Measurements from ENCODE around the gene NEK7.
"Not testable (repeated sequence)": the region's sequence is repeated elsewhere in the genome, so short reads cannot be mapped to it uniquely, and the experiment has no call there.

The NEK7 gene

GRCh38 chr1:198205016-198205684, 48.4 kb downstream of the NEK7 start:
- DNase-seq (ENCODE audit: low spot score), result no peak

- DNase-seq (ENCODE audit: low spot score), result no peak
These were observed 49.5 kb downstream of the NEK7 start for GRCh38 chr1:198206292-198206691.

- DNase-seq (ENCODE audit: low spot score), result no peak
These were observed 54.9 kb downstream of the NEK7 start for GRCh38 chr1:198211696-198212095.

- DNase-seq (ENCODE audit: low spot score), result no peak
These were observed 55.3 kb downstream of the NEK7 start for GRCh38 chr1:198212126-198212525.

DNA sequence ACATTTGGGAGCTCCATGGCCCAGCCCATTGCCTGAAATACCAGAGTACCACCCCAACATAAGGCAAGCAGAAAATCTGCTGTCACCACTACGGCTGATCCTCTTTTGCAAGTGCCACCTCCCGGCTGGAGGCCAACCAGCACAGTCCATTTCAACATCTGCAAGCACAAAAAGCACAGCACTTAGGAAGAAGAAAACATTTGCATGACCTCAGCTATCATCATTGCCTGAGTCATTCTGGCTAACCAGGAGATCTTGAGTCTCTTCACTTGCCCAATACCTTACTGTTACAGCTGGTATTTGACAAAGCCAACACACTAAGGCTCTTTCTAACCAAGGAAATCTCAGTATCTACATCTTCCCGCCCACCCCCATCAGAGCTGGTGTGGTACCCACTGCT, 55.9 kb downstream of the NEK7 start:
- DNase-seq (ENCODE audit: low spot score), result no peak

DNA sequence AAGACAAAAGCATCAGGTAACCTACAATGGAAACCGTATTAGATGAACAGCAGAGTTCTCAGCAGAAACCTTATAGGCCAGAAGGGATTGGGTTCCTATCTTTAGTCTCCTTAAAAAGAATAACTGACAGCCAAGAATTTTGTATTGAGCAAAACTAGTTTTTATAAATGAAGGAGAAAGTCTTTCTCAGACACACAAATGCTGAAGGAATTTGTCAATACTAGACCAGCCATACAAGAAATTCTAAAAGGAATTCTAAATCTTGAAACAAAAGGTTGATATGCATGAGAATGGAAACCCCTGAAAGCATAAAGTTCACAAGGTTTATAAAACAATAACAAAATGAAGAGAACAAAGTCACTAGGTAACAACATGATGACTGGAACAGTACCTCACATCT, 58.1 kb downstream of the NEK7 start:
- no peak for DNase-seq (ENCODE audit: low spot score)

DNA sequence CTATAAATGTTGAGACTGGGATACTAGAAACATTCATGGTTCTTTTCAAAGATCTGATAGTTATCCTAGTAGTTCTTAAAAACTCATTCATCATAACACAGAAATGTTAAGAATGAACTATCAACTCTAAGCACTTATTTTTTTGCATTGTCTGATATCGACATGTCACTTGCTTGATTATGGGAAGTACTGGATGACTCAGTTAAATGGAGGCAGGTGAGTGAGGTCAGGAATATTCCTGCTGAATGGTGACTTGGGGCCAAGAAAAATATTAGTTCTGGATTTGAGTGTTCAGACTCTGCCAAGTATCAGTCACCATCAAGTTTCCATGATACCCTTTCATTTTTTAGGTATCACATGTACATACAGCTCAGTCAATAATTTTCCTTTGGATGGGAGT, 63.6 kb downstream of the NEK7 start:
- DNase-seq (ENCODE audit: low spot score), result no peak

GRCh38 chr1:198227010-198227409, 70.2 kb downstream of the NEK7 start:
- not testable (repeated sequence) for DNase-seq (ENCODE audit: low spot score)

- DNase-seq (ENCODE audit: low spot score), result not testable (repeated sequence)
These were observed 70.7 kb downstream of the NEK7 start for GRCh38 chr1:198227454-198227853.

DNA sequence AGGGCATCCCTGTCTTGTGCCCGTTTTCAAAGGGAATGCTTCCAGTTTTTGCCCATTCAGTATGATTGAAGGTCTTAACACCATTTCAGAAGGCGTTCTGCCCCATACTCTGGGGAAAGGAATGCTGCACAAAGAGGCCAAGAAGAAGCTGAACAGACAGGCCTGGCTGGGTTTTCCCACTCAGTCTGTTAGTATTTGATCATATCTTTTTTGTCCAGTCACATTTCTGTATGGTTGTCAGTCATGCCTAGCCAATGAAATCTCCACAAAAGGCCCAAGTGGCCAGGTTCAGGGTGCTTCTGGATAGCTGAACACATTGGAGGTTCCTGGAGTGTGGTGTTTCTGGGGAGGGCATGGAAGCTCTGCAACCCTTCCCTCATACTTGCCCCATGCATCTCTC, 72.1 kb downstream of the NEK7 start:
- DNase-seq (ENCODE audit: low spot score), result no peak

DNA sequence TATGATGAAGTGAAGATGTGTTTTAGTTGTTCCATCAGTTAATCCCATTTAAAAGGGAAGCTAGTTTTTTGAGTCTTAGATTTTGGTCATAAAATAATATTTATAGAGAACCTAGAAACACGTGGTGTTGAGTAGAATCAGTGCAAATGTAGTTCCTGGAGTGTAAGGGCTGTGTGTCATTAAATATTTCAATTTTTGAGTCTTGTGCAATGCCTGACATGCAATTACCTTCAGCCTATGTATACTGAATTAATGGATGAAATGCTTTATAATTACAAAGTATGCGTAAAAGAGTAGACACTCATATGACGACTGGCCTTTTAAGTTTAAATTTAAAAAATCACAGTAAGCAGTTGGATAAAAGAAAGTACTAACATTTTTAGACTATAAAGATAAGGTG, 75.0 kb downstream of the NEK7 start:
- DNase-seq (ENCODE audit: low spot score), result no peak

GRCh38 chr1:198232378-198232777, 75.6 kb downstream of the NEK7 start:
- DNase-seq (ENCODE audit: low spot score), result no peak

- DNase-seq (ENCODE audit: low spot score), result no peak
These were observed 76.3 kb downstream of the NEK7 start for GRCh38 chr1:198232940-198233675.

GRCh38 chr1:198234520-198235251, 77.9 kb downstream of the NEK7 start:
- DNase-seq (ENCODE audit: low spot score), result no peak

DNA sequence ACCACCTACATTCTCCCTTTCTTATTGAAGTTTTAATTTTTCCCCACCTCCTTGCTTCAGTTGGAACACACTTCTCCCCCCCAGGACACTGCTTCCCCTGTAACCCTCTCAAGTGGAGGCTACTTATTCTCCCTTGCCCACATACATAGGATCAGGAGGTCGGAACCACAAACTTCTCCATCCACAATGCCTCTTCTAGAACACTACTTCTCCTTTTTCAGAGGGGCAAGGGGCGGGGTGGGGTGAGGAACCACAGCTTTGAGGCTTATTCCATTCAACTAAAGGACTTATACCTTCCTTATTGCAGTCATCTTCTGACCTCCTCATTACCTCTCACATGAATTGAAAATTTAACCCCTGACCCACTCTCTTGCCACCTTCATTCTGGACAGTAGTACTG, 81.3 kb downstream of the NEK7 start:
- no peak for DNase-seq (ENCODE audit: low spot score)

DNA sequence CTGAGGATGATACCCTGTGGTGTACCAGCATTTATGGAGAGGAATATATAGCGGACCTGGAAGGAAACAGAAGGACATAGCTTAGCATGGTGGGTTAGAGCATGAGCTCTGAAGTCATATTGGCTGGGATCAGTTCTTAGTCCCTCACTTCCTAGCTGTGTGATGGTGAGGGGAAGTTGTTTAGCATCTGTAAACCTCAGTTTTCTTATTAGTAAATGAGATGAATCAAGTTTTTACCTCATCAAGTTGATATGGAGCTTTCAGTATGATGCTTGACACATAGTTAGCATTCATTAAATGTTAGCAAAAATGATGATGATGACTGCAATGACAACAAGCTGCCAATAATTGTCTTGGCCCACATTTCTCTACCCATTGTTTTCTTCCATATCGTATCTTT, 84.8 kb downstream of the NEK7 start:
- DNase-seq (ENCODE audit: low spot score), result no peak

DNA sequence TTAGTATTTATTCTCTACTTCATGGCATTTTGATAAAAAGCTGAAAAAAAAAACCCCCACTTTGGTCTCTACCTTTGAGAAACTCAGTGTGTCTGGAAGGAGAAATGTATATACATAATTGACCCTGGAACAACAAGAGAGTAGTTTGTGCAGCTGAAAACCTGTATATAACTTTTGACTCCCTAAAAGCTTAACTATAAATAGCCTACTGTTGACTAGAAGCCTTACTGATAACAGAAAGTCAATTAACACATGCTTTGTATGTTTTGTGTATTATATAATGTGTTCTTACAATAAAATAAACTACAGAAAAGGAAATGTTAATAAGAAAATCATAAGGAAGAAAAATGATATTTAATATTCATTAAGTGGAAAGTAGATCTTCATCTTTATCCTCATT, 88.0 kb downstream of the NEK7 start:
- no peak for DNase-seq (ENCODE audit: low spot score)

DNA sequence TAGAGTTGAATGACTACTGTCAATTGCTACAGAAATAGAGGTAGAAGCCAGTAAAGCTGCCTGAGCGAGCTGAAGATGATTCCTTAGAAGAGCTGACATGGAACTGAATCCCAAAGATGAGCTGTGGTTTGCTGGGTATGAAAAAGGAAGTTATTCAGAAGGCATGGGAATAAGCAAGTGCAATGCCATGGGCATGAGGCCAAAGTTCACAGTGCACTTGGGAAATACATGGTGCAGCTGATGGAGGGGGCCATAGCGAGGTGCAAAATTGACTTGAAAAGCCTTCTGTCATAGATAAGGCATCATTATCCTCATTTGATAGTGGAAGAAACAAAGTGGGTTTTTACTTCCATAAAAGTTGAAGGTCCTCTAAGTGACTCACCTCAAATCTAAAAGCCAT, 88.6 kb downstream of the NEK7 start:
- DNase-seq (ENCODE audit: low spot score), result no peak

DNA sequence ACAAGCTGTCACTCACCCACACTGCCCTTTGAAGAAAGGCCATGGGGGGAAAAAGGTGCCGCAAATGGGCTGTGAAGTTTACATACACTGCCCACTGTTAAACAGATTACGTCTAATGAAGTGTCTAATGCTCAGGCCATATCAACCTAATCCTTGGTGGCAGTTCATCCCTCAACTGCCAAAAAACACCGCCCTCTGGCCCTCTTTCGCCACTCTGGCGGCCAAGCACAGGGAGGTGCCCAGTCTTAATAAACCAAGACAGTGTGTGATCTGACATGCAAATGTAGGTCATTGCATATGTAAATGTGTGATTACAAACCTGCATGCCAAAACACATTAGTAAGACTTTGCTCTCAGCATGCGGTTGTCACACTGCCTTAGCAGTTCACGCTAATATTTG, 89.5 kb downstream of the NEK7 start:
- DNase-seq (ENCODE audit: low spot score), result no peak

GRCh38 chr1:198253259-198253658, 96.5 kb downstream of the NEK7 start:
- no peak for DNase-seq (ENCODE audit: low spot score)

GRCh38 chr1:198253668-198254067, 96.9 kb downstream of the NEK7 start:
- DNase-seq (ENCODE audit: low spot score), result no peak

GRCh38 chr1:198254521-198254920, 97.7 kb downstream of the NEK7 start:
- no peak for DNase-seq (ENCODE audit: low spot score)

DNA sequence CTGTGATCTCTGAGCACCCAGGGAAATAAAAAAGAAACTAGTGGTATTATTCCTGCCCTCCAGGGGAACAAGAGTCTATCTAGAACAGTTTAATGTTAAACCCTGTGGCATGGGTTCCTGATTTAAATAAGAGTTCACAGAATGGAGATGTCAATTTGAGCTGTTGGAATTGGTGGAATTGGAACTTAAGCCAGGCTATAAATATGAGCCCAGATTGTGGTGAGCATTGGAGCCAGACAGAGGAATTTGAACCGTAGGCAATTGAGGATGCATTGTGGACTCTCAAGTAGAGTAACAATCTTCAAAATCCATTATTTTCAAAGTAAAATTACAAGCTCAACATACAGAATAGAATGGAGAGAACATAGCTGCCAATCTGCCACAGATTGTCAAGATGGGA, 98.2 kb downstream of the NEK7 start:
- DNase-seq (ENCODE audit: low spot score), result no peak

Measured in hematopoietic multipotent progenitor cell treated with erythropoietin and hydrocortisone succinate and interleukin-3 and kit ligand, for 17 days (in vitro differentiated cells).